GM12878 (cell line): ENCODE measurements around the gene SCARF2. TPM values are rescaled to one million over a fixed set of nuclear protein-coding genes. Genes with fewer than 3 reads are reported as not detected.

ENCODE experiments used
- ATAC-seq: fragments of 200-7000 bp; cut with Tn5 transposase; 3 replicates; pipeline ENCODE4 v1.9.1; 2020; ENCODE audit warnings: mild to moderate bottlenecking, moderate library complexity
- BruUV-seq: library from RNA; stranded (reverse); fragments of 400-500 nt; replicated peaks from 2 replicates; lab custom pipeline; 2021; lab: Mats Ljungman, UMichigan
- CTCF ChIA-PET: fragments of 300-600 bp; sonication (Branson Sonifier 250); formaldehyde crosslinking; extraction: SDS; loops from one replicate; lab custom pipeline; 2021; ENCODE audit warnings: inconsistent platforms; lab: Yijun Ruan, JAX
- POLR2A ChIA-PET: fragments of 350-600 bp; formaldehyde crosslinking; extraction: SDS; loops from one replicate; lab custom pipeline; 2021; ENCODE audit warnings: inconsistent platforms; lab: Charles Lee
- RAD21 ChIA-PET: fragments of 300-600 bp; sonication (Branson Sonifier 250); formaldehyde crosslinking; loops from one replicate; lab custom pipeline; 2023; ENCODE audit warnings: antibody characterized with exemption; ENCODE audit not compliant: unreplicated experiment; lab: Charles Lee
- SMC1A ChIA-PET: fragments of 300-600 bp; sonication (Branson Sonifier 250); formaldehyde crosslinking; loops from one replicate; lab custom pipeline; 2023; ENCODE audit not compliant: unreplicated experiment, uncharacterized antibody; lab: Charles Lee
- DNase-seq: peaks from one replicate; pipeline ENCODE4 v3.0.0-alpha.2; 2011; ENCODE audit warnings: low read depth, low spot score
- FAIRE-seq: peaks from 3 replicates; lab custom pipeline; 2011; peaks lifted over from hg19 to GRCh38; lab: Jason Lieb, UNC
- H2AFZ ChIP-seq: 2 replicates; pipeline ENCODE4 v1.6.0; 2011; ENCODE audit warnings: low read depth, low read length, control low read depth; ENCODE audit not compliant: control insufficient read depth
- H3K27ac ChIP-seq: 2 replicates; pipeline ENCODE4 v1.5.1; 2011; ENCODE audit warnings: control low read depth; ENCODE audit not compliant: control insufficient read depth, insufficient read depth
- H3K27me3 ChIP-seq, 2 experiments: replicated peaks in 1 of 2; 2 replicates each; pipeline versions ENCODE4 v1.6.0 to v1.6.1; 2011; ENCODE audit warnings: low read length in 1 of 2; ENCODE audit not compliant: control insufficient read depth in 2 of 2, insufficient read depth in 2 of 2
- H3K36me3 ChIP-seq, 2 experiments: 2 replicates each; pipeline ENCODE4 v1.5.1; 2011; ENCODE audit warnings: low read length in 1 of 2; ENCODE audit not compliant: control insufficient read depth in 2 of 2, insufficient read depth in 2 of 2
- H3K4me1 ChIP-seq: 2 replicates; pipeline ENCODE4 v1.6.1; 2011; ENCODE audit warnings: mild to moderate bottlenecking, low read length, moderate library complexity, mixed read lengths; ENCODE audit not compliant: control insufficient read depth, insufficient read depth
- H3K4me2 ChIP-seq: 2 replicates; pipeline ENCODE4 v1.6.0; 2011; ENCODE audit warnings: control low read depth; ENCODE audit not compliant: control insufficient read depth, insufficient read depth
- H3K4me3 ChIP-seq: fragments of 200-600 bp; sonication (generic); 2 replicates; pipeline ENCODE4 v1.5.1; 2016
- H3K79me2 ChIP-seq: 2 replicates; pipeline ENCODE4 v1.6.0; 2011; ENCODE audit warnings: low read length; ENCODE audit not compliant: control insufficient read depth, insufficient read depth
- H3K9ac ChIP-seq: 2 replicates; pipeline ENCODE4 v1.8.0; 2011; ENCODE audit warnings: low read length, control low read depth, mixed read lengths; ENCODE audit not compliant: control insufficient read depth, insufficient read depth
- H3K9me3 ChIP-seq: replicated peaks from 3 replicates; pipeline ENCODE4 v1.5.1; 2011; ENCODE audit warnings: mild to moderate bottlenecking, low read length; ENCODE audit not compliant: control insufficient read depth, insufficient read depth
- H4K20me1 ChIP-seq: 2 replicates; pipeline ENCODE4 v1.6.0; 2011; ENCODE audit not compliant: control insufficient read depth, insufficient read depth
- ATF2 ChIP-seq: IDR thresholded peaks from 2 replicates; pipeline ENCODE4 v1.6.1; 2012; ENCODE audit warnings: low read length, inconsistent platforms
- BCL11A ChIP-seq: IDR thresholded peaks from 2 replicates; pipeline ENCODE4 v1.6.1; 2011; ENCODE audit warnings: low read depth, low read length
- CBX3 ChIP-seq: fragments of 200-600 bp; sonication (generic); IDR thresholded peaks from 2 replicates; pipeline ENCODE4 v1.6.1; 2016; ENCODE audit warnings: low read depth, borderline replicate concordance
- EGR1 ChIP-seq, 2 experiments: IDR thresholded peaks; 1 replicate in 1 of 2; 2 replicates in 1 of 2; pipeline ENCODE4 v1.6.1; 2011 to 2012; ENCODE audit warnings: low read depth in 2 of 2, low read length in 2 of 2, borderline replicate concordance in 1 of 2, mild to moderate bottlenecking in 1 of 2, moderate library complexity in 1 of 2
- IRF5 ChIP-seq: fragments of 450-650 bp; IDR thresholded peaks from 2 replicates; pipeline ENCODE4 v1.6.1; 2017; ENCODE audit warnings: borderline replicate concordance
- JUND ChIP-seq: IDR thresholded peaks from 2 replicates; pipeline ENCODE4 v1.6.1; 2012; ENCODE audit warnings: low read depth, mild to moderate bottlenecking, low read length, improper control_type of control experiment, moderate library complexity
- KAT2A ChIP-seq: conservative IDR thresholded peaks from 2 replicates; pipeline ENCODE4 v1.6.1; 2011; ENCODE audit warnings: low read depth, low read length; ENCODE audit not compliant: control insufficient read depth
- MTA3 ChIP-seq: IDR thresholded peaks from 2 replicates; pipeline ENCODE4 v1.6.1; 2012; ENCODE audit warnings: low read length, inconsistent platforms, borderline replicate concordance
- POLR2AphosphoS5 ChIP-seq: IDR thresholded peaks from 2 replicates; pipeline ENCODE4 v1.6.1; 2011; ENCODE audit warnings: mild to moderate bottlenecking, low read length, inconsistent platforms
- POU2F2 ChIP-seq: IDR thresholded peaks from 3 replicates; pipeline ENCODE4 v1.6.1; 2011; ENCODE audit warnings: low read depth, mild to moderate bottlenecking, low read length, borderline replicate concordance
- RCOR1 ChIP-seq: conservative IDR thresholded peaks from 2 replicates; pipeline ENCODE4 v1.6.1; 2012; ENCODE audit warnings: low read depth, low read length, improper control_type of control experiment
- SMAD1 ChIP-seq: fragments of 450-650 bp; IDR thresholded peaks from 2 replicates; pipeline ENCODE4 v1.6.1; 2018; ENCODE audit warnings: mild to moderate bottlenecking, low read depth; ENCODE audit not compliant: partially characterized antibody
- SMARCA5 ChIP-seq: fragments of 450-650 bp; IDR thresholded peaks from 2 replicates; pipeline ENCODE4 v1.6.1; 2017; ENCODE audit warnings: mild to moderate bottlenecking
- SREBF2 ChIP-seq: IDR thresholded peaks from 2 replicates; pipeline ENCODE4 v1.6.1; 2012; ENCODE audit warnings: mild to moderate bottlenecking, low read length
- ZNF274 ChIP-seq: IDR thresholded peaks from one replicate; pipeline ENCODE4 v1.8.0; 2011; ENCODE audit not compliant: insufficient read length, insufficient read depth
- WGBS: methylation state at CpG from one replicate; pipeline ENCODE4 v1.1.6; 2016; ENCODE audit warnings: low lambda C conversion rate; ENCODE audit not compliant: insufficient replicate concordance, insufficient coverage; ENCODE audit errors: missing lambda C conversion rate; 5-methylcytosine and 5-hydroxymethylcytosine counted together
- in situ Hi-C: fragments of 300-500 bp; cut with MboI; formaldehyde crosslinking; loops from 9 replicates; pipeline ENCODE4 v1.14.3; 2018; ENCODE audit warnings: mixed read lengths
- intact Hi-C: fragments of 100-400 bp; cut with micrococcal nuclease; formaldehyde crosslinking; loops from one replicate; pipeline ENCODE4 v1.14.2; 2022; ENCODE audit not compliant: unreplicated experiment
- polyA plus RNA-seq, 11 experiments: library from polyadenylated mRNA; depleted of rRNA in 4 of 11; unstranded in 6 of 11; stranded (reverse) in 5 of 11; fragments of >200 nt; fragmentation: Nextera tagmentation in 4 of 11; fragmentation: Illumina TruSeq in 1 of 11; extraction: Ambion mirVana in 4 of 11; extraction: Trizol in 1 of 11; gene quantifications; 1 replicate in 1 of 11; 2 replicates in 10 of 11; pipeline versions ENCODE4 v1.2.1 to v1.2.3, GENCODE V29; 2011 to 2016; ENCODE audit warnings: inconsistent platforms in 2 of 11, missing spikeins in 2 of 11, low read depth in 1 of 11
- total RNA-seq, 4 experiments: library from RNA; depleted of rRNA in 3 of 4; stranded (reverse); fragments of >200 nt in 3 of 4; fragmentation: Illumina TruSeq in 1 of 4; extraction: Trizol in 1 of 4; gene quantifications; 2 replicates each; pipeline versions ENCODE4 v1.2.1 to v1.2.3, GENCODE V29; 2013 to 2021

SCARF2 gene
- total and polyA plus RNA-seq, 10 of the 15 experiments (the other 5 are each of a cell fraction or from before 2014, with no cell fraction given), result 0.01 to 0.74 (median 0.17) TPM; not detected in 5

- WGBS, result 81% methylated on average over 13 of the region's 13 CpGs
- peaks cover 0 to 6% of the 10 kb centered on the region in 2 experiments; a peak in 3 of 4 replicates for H3K36me3 ChIP-seq
- no peaks in the 10 kb centered on the region for H3K4me1 ChIP-seq
- TF ChIP-seq KAT2A (no peak), IRF5 (no peak), RCOR1 (no peak), POLR2AphosphoS5 (no peak), ATF2 (no peak), EGR1 (IDR thresholded peaks at IDR 0.05; ENCODE audit: borderline replicate concordance in 1 of 2, low read depth in 2 of 2, low read length in 2 of 2) (no peak), MTA3 (no peak), JUND (no peak), SREBF2 (no peak), POU2F2 (no peak), SMAD1 (no peak), SMARCA5 (no peak), ZNF274 (no peak), CBX3 (no peak), BCL11A (no peak)
- ChIA-PET RAD21 (no interaction called here), CTCF (no interaction called here), POLR2A (no interaction called here), SMC1A (no interaction called here)
- ATAC-seq, result no peak
- in situ Hi-C loops (no loop called here), intact Hi-C loops (no loop called here)
- H4K20me1 ChIP-seq, result no peaks in the 10 kb centered on the region
- no peaks in the 10 kb centered on the region for H3K79me2 ChIP-seq
- no peak overlapping the region for H2AFZ ChIP-seq
- no peak overlapping the region for H3K27ac ChIP-seq
- H3K27me3 ChIP-seq, result no peaks in the 10 kb centered on the region; a peak in 1 of 4 replicates
- DNase-seq, result no peak
- BruUV-seq, result no TSS peak
- no peak overlapping the region for H3K4me3 ChIP-seq
- H3K9me3 ChIP-seq, result no peaks in the 10 kb centered on the region
- H3K9ac ChIP-seq, result no peak overlapping the region
- FAIRE-seq, result no peak
- H3K4me2 ChIP-seq, result no peak overlapping the region
Measured at GRCh38 chr22:20406686-20407408, 30.8 kb downstream of the SCARF2 start.
